GM19099 (cell line): Measurements from ENCODE around the gene ETFA.

Experiments
- POLR2A ChIP-seq: IDR thresholded peaks from 3 replicates; pipeline ENCODE4 v1.6.1; 2011; ENCODE audit warnings: low read depth; ENCODE audit not compliant: insufficient read length; ENCODE audit errors: extremely low read depth

ETFA gene

GRCh38 chr15:76176059-76176458, 135.2 kb downstream of the ETFA start:
- no peak for TF ChIP-seq POLR2A

DNA sequence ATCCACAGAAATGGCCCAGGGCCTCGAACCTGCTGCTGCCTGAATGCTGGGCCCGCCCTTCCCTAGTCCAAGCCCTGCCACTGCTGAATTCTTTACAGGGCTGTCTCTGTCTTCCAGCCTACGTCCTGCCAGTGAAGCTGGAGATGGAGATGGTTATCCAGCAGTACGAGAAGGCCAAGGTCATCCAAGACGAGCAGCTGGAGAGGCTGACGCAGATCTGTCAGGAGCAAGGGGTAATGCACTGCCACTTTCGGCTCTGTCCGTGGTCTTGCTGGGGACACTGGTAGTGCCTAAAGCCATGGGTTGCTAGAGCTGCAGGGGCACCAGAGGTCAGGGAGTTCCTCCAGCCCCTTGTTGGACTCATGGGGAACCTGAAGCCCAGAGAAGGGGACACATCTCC, 135.8 kb downstream of the ETFA start:
- no peak for TF ChIP-seq POLR2A

DNA sequence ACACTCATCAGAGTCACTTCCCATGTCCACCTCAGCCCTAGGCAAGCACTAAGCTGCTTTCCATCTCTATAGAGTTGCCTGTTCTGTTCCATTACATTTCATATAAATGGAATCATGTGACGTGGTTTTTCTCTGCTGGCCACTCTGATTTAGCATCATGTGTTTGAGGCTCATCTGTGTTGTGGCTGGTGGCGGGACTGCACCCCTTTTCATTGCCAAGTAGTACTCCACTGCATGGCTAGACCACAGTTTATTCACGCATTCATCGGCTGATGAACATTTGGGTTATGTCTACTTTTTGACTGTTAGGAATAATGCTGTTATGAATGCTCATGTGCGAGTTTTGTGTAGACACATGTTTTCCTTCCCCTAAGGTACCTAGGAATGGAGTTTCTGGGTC, 136.6 kb downstream of the ETFA start:
- TF ChIP-seq POLR2A: no peak

DNA sequence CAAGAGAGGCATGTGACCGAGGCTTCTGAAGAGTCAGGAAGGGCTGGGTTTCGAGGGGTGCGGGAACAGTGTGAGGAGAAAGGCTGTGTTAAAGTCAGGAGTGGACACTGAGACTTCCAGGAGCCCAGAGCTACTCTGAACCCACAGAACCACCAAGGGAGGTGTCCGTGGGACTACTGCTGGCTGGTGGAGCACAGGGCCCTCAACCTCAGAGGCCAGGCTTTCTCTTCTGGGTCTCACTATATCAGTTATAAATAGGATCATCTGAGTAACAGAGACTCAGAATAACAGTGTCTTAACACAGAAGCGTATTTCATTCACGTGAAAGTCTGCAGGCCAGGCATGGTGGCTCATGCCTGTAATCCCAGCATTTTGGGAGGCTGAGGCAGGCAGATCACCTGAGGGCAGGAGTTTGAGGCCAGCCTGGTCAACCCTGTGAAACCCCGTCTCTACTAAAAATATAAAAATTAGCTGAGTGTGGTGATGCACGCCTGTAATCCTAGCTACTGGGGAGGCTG, 137.9 kb downstream of the ETFA start:
- TF ChIP-seq POLR2A: no peak

DNA sequence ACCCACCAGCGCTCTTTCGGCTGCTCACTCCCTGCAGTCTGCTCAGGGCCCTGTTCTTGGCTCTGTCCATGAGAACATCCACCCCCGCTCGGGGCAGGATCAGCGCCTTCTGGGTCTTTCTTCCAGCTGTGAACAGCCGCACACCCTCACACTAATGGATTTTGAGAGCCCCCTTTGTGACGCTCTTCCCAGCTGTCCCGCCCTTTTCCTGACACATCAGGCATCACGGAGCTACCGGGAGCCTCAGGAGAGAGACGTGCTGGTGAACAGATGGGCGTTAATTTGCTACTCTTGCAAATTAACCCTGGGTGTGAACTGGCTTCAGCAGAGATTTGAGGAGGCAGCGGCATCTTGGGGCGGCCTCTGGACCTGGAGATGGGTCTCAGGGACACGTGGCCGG, 138.5 kb downstream of the ETFA start:
- TF ChIP-seq POLR2A: no peak

GRCh38 chr15:76169911-76170800, 141.1 kb downstream of the ETFA start:
- no peak for TF ChIP-seq POLR2A

- no peak for TF ChIP-seq POLR2A
These were observed 142.3 kb downstream of the ETFA start for GRCh38 chr15:76169018-76169417.

DNA sequence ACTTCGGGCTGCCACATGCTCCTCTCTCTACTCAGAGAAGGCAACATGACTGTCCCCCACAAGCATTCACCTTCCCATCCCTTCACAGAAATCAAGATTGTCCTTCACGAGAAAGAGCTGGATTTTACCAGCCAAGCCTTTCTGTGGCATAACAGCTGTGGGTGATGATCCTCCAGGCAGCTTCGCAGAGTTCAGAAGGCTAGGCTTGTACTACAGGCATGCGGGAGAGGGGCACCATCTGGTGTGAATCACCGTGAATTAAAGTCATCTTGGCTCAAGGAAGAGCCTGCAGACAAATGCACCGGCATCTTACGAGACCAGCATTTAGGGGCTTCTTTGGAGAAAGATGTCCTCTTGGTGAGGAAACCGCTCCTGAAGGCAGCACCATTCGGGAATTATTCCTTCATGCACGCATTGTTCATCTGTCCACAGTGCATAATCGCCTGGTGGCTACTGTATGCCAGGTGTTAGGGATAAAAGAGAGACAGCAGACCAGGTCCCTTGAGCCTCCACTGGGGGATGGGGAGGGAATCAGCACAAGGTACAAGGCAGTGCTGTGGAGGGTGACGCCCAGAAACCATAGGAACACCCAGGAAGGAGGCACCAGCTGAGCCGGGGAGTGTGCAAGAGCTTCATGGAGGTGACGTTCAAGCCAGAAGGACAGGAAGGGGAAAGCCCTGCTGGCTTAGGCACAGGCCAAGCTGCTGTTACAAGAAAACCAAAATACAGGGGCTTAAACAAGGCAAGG, 142.9 kb downstream of the ETFA start:
- TF ChIP-seq POLR2A: no peak

- TF ChIP-seq POLR2A: no peak
These were observed 145.3 kb downstream of the ETFA start for GRCh38 chr15:76165951-76166350.
